PFSK-1 (cell line): ENCODE measurements around the gene ACOXL.

Source experiments
- FOXP2 ChIP-seq: optimal IDR thresholded peaks from 2 replicates; pipeline ENCODE3; 2011; ENCODE audit warnings: borderline replicate concordance, control low read depth, inconsistent platforms; ENCODE audit not compliant: insufficient read depth; ENCODE audit errors: extremely low read length, extremely low read depth
- POLR2AphosphoS5 ChIP-seq: IDR thresholded peaks from 2 replicates; pipeline ENCODE4 v1.6.1; 2012; ENCODE audit warnings: low read depth, mild to moderate bottlenecking, control low read depth, low read length, moderate library complexity
- SIN3A ChIP-seq: IDR thresholded peaks from 2 replicates; pipeline ENCODE4 v1.6.1; 2012; ENCODE audit warnings: mild to moderate bottlenecking, low read length, moderate library complexity, borderline replicate concordance; ENCODE audit not compliant: insufficient read depth
- TAF1 ChIP-seq: IDR thresholded peaks from 2 replicates; pipeline ENCODE4 v1.6.1; 2012; ENCODE audit warnings: low read length, control low read depth, borderline replicate concordance; ENCODE audit not compliant: insufficient read depth
- TF ChIP-seq, protein P1 (sequence below), 2 experiments: IDR thresholded peaks; 2 replicates each; pipeline versions ENCODE4 v1.6.1 to v1.8.0; 2011 to 2012; ENCODE audit warnings: low read depth in 2 of 2, low read length in 2 of 2, control low read depth in 1 of 2, inconsistent platforms in 1 of 2, mild to moderate bottlenecking in 1 of 2, moderate library complexity in 1 of 2; ENCODE audit not compliant: insufficient read depth in 1 of 2

ACOXL gene

DNA sequence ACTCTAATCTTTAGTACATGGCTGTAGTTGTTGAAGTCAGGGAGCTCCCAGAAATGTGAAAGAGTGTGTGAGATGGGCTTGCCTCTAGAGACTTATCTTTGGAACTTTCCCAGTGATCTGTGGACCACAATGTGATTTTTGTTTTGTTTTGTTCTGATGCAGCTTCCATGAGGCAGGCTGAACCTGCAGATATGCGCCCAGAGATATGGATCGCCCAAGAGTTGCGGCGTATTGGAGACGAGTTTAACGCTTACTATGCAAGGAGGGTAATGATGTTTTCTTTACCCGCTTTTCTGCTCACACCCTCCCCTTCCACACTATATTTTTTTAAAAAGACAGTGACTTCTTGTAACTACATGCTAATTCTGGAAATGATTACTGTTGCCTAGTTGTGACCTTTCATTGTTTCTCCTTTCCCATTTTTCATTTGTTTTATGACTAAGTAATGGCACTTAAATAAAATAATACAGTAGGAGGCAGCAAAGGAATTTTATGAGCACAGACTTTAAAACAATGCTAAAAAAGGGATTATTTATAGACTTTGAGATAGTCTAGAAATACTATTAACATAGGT, 417.6 kb downstream of the ACOXL start:
- TF ChIP-seq FOXP2, result no peak
- no peak for TF ChIP-seq SIN3A
- TF ChIP-seq, protein P1, sequence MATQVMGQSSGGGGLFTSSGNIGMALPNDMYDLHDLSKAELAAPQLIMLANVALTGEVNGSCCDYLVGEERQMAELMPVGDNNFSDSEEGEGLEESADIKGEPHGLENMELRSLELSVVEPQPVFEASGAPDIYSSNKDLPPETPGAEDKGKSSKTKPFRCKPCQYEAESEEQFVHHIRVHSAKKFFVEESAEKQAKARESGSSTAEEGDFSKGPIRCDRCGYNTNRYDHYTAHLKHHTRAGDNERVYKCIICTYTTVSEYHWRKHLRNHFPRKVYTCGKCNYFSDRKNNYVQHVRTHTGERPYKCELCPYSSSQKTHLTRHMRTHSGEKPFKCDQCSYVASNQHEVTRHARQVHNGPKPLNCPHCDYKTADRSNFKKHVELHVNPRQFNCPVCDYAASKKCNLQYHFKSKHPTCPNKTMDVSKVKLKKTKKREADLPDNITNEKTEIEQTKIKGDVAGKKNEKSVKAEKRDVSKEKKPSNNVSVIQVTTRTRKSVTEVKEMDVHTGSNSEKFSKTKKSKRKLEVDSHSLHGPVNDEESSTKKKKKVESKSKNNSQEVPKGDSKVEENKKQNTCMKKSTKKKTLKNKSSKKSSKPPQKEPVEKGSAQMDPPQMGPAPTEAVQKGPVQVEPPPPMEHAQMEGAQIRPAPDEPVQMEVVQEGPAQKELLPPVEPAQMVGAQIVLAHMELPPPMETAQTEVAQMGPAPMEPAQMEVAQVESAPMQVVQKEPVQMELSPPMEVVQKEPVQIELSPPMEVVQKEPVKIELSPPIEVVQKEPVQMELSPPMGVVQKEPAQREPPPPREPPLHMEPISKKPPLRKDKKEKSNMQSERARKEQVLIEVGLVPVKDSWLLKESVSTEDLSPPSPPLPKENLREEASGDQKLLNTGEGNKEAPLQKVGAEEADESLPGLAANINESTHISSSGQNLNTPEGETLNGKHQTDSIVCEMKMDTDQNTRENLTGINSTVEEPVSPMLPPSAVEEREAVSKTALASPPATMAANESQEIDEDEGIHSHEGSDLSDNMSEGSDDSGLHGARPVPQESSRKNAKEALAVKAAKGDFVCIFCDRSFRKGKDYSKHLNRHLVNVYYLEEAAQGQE (IDR thresholded peaks at IDR 0.05; ENCODE audit: insufficient read depth in 1 of 2, low read depth in 2 of 2, low read length in 2 of 2), result no peak
- TF ChIP-seq TAF1, result no peak
- no peak for TF ChIP-seq POLR2AphosphoS5

DNA sequence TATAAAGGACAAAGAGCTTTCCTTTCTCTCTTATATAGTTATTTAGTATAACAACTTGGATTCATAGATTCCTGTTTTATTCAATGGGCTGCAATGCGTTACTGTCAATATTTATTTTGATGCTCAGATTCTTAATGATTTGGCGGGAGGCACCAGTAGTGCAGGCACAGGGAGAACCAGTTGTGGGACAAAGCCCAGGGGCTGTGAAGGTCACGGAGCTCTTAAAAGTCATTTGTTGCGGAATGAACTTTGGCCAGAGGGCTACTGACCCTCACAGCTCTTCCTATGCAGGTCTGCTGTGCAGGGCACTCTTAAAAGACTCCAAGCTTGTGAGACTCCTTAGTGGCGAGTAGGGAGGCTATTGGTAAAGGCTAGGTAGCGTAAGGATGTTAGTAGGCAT, 422.4 kb downstream of the ACOXL start:
- TF ChIP-seq FOXP2, result no peak
- TF ChIP-seq POLR2AphosphoS5, result no peak
- no peak for TF ChIP-seq SIN3A
- TF ChIP-seq, protein P1 (IDR thresholded peaks at IDR 0.05; ENCODE audit: insufficient read depth in 1 of 2, low read depth in 2 of 2, low read length in 2 of 2), result no peak
- no peak for TF ChIP-seq TAF1

DNA sequence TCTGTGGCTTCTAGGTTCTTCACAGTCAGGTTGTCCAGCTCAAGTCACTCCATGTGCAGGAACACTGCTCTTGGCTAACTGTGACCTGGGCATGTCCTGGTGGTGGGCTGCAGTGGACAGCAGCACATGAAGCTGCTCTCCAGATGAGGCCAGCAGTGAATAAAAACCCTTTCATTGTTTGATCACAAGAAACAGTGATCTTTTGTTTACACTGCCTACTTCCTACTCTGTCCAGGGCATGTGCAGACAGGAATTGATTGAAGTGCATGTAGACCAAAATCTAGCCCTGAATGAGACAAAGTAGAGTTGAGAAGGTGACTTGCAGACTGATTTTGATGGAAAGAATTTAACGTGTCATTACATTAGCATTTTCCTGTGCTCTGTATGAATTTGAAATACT, 423.2 kb downstream of the ACOXL start:
- no peak for TF ChIP-seq TAF1
- no peak for TF ChIP-seq POLR2AphosphoS5
- TF ChIP-seq FOXP2, result no peak

DNA sequence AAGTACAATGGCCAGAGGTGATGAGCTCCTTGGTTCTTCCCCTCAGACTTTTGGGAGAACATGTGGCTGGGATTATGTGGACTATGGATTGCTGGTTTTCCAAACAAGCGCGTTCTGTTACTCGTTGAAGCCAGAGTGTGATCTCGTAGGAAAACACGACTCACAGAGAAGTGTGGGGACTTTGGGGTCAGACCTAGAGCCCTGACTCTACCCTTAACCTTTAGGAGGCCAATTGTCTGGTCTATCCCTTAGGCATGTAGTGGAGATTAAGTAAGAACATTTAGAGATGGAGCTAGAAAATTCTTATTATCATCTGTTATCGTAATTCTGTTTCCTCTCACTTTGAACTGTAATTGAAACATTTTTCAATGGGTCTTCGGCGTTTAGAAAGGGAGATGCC, 424.2 kb downstream of the ACOXL start:
- TF ChIP-seq SIN3A, result no peak
- no peak for TF ChIP-seq TAF1
- no peak for TF ChIP-seq POLR2AphosphoS5
- TF ChIP-seq, protein P1 (IDR thresholded peaks at IDR 0.05; ENCODE audit: insufficient read depth in 1 of 2, low read depth in 2 of 2, low read length in 2 of 2), result no peak
- TF ChIP-seq FOXP2, result no peak

DNA sequence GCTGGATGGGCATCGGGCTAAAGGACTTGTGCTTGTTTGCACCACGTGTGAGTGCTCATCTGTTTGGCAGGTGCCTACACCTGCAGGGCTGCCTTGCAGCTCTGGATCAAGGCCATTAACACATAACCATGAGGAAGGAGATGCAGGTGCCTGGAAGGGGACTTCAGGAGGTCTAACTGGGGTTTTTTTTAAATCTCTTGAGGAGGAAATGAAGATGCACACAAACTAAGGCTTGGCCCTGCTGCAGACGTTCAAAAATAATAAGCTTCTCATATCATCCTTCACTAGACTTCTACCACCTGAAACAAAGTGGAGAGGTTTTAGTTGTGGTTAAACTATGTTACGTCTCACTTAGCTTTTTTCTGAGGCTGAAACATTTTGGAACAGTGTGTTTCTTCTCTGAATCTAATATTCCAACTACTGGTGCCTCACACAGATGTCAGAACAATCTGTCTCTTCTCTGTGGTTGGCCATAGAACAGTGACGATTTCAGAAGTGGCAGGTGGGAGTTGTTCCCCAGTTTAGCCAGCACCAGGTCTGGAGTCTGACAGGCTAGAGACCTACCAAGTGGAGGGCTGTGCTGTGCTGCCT, 424.8 kb downstream of the ACOXL start:
- TF ChIP-seq FOXP2, result no peak
- no peak for TF ChIP-seq POLR2AphosphoS5
- TF ChIP-seq, protein P1 (IDR thresholded peaks at IDR 0.05; ENCODE audit: insufficient read depth in 1 of 2, low read depth in 2 of 2, low read length in 2 of 2), result no peak
- TF ChIP-seq TAF1, result no peak
- TF ChIP-seq SIN3A, result no peak
